ENCODE measurements around the gene ERCC8.

GRCh38 chr5:60835554-60835953, 109.3 kb downstream of the ERCC8 start:
- TF ChIP-seq POLR2A (IDR thresholded peaks at IDR 0.05), result no peak
- TF ChIP-seq, protein P1, sequence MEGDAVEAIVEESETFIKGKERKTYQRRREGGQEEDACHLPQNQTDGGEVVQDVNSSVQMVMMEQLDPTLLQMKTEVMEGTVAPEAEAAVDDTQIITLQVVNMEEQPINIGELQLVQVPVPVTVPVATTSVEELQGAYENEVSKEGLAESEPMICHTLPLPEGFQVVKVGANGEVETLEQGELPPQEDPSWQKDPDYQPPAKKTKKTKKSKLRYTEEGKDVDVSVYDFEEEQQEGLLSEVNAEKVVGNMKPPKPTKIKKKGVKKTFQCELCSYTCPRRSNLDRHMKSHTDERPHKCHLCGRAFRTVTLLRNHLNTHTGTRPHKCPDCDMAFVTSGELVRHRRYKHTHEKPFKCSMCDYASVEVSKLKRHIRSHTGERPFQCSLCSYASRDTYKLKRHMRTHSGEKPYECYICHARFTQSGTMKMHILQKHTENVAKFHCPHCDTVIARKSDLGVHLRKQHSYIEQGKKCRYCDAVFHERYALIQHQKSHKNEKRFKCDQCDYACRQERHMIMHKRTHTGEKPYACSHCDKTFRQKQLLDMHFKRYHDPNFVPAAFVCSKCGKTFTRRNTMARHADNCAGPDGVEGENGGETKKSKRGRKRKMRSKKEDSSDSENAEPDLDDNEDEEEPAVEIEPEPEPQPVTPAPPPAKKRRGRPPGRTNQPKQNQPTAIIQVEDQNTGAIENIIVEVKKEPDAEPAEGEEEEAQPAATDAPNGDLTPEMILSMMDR (IDR thresholded peaks at IDR 0.05 in 8 of 11, conservative IDR thresholded peaks at IDR 0.05 in 3 of 11), result no peak

Data from spleen (tissue), 7 donors.